HTR-8/SVneo (cell line): ENCODE results near the gene POU2AF3.
"Not testable (repeated sequence)": the region's sequence is repeated elsewhere in the genome, so short reads cannot be mapped to it uniquely, and the experiment has no call there.

ENCODE experiments used
- DNase-seq: peaks from one replicate; pipeline ENCODE4 v3.0.0; 2011; ENCODE audit warnings: low spot score, mixed read lengths; ENCODE audit not compliant: insufficient read length
- FAIRE-seq: peaks from 2 replicates; lab custom pipeline; 2011; peaks lifted over from hg19 to GRCh38; lab: Jason Lieb, UNC

POU2AF3 gene, protein sequence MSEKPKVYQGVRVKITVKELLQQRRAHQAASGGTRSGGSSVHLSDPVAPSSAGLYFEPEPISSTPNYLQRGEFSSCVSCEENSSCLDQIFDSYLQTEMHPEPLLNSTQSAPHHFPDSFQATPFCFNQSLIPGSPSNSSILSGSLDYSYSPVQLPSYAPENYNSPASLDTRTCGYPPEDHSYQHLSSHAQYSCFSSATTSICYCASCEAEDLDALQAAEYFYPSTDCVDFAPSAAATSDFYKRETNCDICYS

DNA sequence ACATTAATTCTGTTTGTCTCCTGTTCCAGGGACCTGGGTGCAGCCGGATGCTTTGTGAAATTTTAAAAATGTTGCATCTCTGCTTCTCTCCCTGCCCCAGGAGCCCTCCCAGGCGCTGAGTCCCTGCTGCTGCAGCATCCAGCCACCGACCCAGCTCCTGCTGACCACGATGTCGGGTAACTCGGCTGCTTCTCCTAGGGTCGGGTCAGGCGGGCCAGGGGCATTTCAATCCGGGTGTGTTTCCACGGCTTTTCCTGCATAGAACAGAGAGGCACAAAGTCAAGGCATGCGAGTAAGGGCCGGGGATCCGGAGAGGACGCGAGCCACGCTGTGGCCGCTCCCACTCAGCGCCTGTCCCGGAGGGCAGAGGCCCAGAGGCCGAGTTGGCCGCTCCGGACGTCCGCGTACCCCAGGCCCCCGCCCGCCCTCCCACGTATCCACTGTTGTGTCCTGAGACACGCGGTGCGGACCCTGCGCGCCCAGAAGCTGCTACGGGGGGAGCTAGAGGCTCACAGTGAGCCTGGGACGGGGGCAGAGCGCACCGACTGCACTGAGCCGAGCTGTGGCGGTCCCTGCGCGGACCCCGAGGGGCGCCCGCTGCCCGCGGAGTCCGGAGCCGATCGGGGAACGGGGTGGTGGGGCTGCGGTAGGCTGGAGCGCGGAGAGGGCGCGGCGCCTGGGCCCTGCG is at the start of gene POU2AF3:
Gene POU2AF3, plus strand, starts transcription at position 134 of the 688 bp plus-strand sequence. Its CDS starts 36 bp downstream, at position 170.
- DNase-seq, result no peak
- no peak for FAIRE-seq

DNA sequence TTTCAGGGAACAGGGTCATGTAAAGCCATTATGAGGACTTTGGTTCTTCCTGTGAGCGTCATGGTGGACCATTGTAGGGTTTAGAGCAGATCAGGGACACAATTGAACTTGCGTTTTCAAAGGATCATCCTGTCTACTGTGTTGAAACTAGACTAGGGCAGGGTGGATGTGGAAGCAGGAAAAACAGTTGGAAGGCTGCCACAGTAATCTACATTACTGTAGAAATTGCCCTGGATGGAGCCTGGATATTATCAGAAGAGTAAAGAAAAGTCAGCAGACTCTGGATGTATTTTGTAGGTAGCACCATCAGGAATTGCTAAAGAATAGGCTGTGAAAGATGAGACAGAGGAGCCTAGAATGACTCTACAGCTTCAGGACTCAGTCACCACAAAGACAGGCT is 47.4 kb upstream of the POU2AF3 start:
- no peak for FAIRE-seq
- DNase-seq, result no peak

DNA sequence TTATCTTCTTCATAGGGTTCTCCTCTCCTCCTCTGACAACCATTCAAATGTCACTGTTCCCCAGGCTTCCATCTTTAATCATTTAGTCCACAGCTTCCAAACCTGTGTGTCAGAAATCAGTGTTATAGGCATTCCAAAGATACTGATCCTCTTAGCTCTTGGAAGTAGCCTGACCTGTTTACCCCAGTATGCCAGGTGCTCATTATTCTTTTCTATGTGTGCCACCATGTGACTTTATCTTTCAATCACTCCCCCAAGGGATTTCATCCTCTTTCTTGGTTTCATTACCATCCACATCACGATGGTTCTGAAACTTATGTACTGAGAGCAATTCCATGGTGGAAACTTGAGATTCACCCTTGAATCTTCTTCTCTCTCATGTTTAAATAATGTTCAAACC is 45.2 kb upstream of the POU2AF3 start:
- FAIRE-seq (no peak), DNase-seq (no peak)

DNA sequence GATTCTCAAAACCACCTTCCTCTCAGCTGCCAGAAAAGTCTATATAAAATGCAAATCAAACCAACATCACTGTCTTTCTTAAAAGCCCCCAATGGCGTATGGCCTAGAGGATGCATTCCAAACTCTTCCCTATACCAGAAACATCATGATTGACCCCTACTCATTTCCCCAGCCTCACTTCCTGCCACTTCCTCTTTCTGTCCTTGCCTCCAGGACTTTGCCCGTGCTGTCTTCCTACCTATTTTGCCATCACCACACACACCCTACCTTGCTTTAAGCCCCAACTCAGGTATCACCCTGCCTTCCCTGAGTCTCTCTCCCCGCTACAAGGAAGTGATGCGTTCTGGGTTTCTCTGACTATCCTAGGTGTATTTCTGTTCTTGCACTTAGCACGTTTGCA is 44.7 kb upstream of the POU2AF3 start:
- DNase-seq (no peak), FAIRE-seq (no peak)

DNA sequence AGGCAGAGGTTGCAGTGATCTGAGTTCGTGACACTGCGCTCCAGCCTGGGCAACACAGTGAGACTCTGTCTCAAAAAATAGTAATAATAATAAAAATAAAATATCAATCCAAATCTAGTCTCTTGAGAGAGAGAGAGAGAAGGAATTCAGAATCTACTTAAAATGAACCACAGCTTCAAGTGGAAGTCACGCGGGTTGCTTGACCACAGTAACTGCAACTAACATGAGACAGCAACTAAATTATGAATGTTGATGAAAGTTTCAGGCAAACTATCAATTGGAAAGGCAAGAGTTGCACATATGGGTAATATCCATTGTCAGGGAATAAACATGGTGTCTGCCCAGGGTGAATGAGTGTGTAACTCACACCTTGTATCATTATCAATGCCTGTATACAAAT is 40.3 kb upstream of the POU2AF3 start:
- DNase-seq, result no peak
- no peak for FAIRE-seq

DNA sequence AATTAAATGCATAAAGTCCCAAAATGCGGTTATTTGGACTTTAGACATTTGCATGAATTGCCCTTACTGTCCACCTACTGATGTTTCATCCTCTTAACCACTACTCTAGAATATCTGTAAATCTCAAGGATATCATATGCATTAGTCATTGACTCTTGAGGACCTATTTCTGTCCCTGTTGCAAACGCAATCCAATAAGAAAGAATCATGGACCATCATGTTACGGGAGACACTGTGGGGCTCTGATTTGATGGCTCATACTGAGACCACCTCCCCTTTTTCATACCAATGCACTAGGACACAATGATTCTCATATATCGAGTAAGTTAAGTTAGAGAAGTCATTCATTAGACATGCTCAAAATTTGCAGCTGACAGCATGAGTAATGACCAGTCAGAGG is 38.5 kb upstream of the POU2AF3 start:
- FAIRE-seq (no peak), DNase-seq (no peak)

DNA sequence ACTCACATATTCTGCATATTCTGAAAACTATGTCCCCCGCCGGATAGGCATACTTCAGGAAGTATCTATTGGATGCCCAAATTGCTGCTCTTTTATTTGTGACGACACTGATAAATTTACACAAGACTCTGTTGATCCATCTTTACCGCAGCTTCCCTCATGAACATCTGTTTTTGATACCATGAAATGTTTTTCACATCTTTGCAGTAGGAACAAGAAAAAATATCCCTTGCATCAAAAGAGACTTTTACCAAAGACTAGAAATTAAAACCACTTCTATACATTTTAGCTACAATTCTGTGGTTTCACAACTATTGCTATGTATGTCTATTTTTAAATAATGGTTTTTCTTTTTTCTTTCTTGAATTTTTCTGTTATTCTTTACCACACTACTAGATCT is 37.5 kb upstream of the POU2AF3 start:
- FAIRE-seq (no peak), DNase-seq (no peak)

DNA sequence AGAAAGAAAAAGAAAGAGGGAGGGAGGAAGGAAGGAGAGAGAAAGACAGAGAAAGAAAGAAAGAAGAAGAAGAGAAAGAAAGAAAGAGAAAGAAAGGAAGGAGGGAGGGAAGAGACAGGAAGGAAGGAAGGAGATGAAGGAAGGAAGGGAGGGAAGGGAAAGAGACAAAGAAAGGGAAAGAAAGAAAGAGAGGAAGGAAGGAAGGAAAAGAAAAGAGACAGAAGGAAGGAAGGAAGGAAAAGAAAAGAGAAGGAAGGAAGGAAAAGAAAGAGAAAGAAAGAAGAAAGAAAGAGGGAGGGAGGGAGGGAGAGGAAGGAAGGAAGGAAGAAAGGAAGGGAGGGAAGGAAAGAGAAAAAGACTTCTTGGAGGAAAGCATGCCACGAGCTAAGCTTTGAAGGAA is 33.7 kb upstream of the POU2AF3 start:
- DNase-seq (no peak), FAIRE-seq (no peak)

DNA sequence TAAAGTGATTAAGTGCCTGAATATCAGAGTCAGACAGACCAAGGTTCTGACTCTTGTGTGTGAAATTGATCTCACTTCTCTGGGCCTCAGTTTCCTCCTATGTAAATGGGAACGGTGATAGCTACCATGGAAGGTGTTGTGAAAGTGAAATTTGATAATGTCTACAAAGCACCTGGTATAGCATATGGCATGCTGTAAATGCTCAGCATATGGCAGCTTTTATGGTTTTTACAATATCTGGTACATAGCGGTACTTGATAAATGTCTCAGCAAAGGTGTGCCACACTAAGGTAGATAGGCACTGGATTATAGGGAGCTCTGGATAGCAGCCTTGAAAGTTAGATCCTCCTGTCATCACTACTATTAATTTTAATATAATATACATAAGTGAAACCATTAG is 32.9 kb upstream of the POU2AF3 start:
- no peak for DNase-seq
- no peak for FAIRE-seq

DNA sequence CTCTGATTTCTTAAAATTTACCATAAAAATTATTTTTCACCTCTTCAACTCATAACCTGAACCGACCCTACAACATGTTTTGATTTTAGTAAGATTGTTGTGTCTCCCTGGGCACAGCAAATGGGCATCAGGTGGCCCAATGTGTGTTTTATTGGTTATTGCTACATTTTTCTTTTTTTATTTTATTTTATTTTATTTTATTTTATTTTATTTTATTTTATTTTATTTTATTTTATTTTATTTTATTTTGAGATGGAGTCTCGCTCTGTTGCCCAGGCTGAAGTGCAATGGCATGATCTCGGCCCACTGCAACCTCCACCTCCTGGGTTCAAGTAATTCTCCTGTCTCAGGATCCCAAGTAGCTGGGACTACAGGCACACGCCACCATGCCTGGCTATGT is 30.0 kb upstream of the POU2AF3 start:
- not testable (repeated sequence) for FAIRE-seq, DNase-seq

DNA sequence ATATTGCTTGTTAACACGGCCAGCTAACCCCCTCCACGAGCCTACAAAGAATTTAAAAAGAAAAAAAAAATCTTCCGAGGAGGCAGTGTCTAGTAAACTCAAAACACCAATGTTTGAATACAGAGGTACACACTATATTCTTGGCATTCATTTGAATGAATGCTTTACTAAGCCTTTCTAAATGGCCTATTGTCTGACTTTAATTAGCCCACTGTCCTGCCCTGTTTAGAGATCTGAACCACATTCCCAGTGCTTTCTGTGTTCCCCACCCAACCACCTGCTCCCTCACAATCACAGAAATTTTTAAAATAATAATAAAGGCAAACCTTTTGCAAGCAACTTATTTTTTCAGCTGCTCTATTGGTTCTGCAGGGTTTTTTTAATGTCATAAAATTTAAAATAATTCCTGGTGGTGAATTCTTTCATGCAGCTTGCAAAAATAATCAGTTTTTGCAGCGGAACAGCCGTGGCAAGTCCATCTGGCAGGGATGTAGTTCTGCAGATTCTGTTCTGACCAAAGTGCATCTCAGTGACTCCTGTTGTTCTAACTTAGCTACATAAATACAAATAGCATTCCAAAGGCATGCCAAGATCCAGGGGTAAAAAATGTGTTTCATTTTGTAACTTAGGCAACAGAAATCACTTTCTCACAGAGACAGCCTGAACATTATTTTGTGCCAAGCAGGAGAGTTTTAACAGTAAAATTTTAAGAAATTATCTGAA is 29.0 kb upstream of the POU2AF3 start:
- FAIRE-seq (no peak), DNase-seq (no peak)

DNA sequence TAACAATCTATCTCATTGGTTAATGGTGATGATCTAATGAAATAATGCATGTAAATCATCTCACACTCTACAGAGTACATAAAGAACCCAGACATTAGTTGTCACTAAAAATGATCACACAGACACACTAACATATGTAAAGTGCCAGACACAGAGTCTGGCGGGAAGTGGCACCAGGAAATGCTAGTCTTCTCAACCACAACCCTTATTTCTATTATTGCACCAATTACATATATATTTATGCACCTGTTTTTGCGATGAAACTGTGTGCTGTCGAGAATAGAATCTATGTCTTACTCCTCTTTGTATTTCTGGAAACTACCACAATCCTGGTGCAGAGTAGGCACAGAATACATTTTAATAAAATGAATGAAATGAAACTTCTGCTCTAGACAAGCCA is 25.9 kb upstream of the POU2AF3 start:
- FAIRE-seq (no peak), DNase-seq (no peak)

DNA sequence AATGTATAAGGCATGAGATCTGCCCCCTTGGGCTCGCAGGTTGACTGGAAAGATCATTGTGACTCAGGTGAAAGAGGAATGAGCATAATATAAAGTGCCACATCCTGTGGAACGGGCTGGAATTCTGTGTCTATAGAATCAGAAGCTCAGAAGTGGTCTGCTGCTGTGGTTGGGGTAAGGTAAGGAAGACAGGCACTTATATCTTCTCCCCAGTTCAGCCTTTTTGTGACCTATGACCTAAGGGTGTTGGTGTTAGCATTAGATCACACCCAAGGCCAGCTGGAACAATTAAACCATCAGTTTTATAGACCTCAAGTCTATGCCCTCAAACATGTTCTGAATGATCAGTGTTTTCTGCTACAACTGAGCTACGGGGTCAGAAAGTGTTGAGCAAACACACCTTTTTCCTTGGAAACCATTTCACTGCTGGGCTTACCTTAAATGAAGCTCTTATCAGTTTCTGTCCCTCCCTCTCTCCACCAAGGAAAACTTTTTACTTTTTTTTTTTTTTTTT is 15.7 kb upstream of the POU2AF3 start:
- no peak for FAIRE-seq
- no peak for DNase-seq

DNA sequence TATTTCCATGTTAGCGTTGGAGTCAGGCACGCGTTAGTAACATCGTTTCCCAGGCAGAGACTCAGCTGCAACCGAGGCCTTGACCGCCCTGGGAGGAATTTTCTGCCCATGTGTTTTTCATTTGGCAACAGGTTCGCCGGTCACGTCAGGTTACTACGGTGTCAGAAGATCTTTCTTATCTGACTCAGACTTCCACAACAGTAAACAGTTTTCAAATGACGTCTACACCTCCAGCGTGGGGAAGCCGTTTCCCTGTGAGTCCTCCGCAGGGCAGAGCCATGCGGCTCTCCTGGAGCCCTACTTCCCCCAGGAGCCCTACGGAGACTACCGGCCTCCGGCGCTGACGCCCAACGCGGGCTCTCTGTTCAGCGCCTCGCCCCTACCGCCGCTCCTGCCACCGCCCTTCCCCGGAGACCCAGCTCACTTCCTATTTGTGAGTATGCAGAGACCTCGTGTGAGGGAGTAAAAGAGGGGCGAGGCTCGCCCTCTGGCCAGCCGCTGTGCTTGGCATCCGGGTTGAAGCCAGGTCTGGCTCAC is 14.3 kb upstream of the POU2AF3 start:
- FAIRE-seq (no peak), DNase-seq (no peak)

DNA sequence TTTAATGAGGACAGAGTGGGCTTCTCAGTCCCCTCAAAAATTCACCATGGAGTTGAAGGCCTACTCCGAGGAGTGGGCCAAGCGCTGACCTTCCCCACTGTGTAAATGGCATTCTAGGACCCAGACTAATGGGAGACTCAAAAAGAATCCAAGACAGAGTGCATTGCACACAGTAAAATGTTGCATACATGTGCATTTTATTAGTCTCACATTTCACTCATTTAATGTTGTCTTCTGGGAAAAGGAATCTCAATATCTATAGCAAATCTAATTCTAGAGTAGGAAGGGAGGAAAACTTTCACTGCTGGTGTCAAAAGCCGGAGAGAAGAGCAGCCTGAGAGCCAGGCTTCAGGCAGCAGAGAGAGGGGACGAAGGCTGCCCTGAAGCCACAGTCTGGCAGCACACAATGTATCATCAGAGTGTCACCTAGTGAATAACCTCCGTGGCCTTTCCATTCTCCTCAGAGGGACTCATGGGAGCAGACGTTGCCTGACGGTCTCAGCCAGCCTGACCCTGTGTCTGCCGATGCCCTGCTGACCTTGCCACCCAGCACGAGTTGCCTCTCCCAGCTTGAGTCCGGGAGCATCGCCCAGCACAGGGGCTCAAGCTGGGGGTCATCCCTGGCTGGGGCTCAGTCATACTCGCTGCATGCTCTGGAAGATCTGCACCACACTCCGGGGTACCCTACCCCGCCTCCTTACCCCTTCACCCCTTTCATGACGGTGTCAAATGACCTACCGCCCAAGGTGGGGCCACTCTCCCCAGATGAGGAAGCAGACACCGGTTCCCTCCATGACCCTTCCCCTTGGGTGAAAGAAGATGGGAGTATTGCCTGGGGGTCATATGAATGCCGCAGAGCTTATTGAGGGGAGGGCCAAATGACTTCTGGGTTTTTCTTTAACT is 12.9 kb upstream of the POU2AF3 start:
- DNase-seq (no peak), FAIRE-seq (no peak)

DNA sequence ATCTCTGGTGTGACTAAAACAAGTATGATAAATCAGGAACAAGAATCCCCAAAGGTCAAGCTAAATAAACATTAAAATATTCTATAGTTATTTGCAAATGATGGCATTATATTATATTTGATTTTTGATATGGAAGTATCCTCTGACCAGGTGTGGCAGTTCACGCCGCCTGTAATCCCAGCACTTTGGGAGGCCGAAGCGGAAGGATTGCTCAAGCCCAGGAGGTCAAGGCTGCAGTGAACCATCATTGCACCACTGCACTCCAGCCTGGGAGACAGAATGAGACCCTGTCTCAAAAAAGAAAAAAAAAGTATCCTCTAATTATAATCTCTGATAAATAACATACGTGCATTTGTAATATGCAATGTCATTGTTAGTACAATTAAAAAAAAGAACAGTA is 6.6 kb upstream of the POU2AF3 start:
- DNase-seq, result no peak
- no peak for FAIRE-seq

DNA sequence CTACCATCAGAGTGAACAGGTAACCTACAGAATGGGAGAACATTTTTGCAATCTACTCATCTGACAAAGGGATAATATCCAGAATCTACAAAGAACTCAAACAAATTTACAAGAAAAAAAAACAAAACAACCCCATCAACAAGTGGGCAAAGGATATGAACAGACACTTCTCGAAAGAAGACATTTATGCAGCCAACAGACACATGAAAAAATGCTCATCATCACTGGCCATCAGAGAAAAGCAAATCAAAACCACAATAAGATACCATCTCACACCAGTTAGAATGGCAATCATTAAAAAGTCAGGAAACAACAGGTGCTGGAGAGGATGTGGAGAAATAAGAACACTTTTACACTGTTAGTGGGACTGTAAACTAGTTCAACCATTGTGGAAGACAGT is 5.9 kb upstream of the POU2AF3 start:
- DNase-seq, FAIRE-seq: not testable (repeated sequence)

DNA sequence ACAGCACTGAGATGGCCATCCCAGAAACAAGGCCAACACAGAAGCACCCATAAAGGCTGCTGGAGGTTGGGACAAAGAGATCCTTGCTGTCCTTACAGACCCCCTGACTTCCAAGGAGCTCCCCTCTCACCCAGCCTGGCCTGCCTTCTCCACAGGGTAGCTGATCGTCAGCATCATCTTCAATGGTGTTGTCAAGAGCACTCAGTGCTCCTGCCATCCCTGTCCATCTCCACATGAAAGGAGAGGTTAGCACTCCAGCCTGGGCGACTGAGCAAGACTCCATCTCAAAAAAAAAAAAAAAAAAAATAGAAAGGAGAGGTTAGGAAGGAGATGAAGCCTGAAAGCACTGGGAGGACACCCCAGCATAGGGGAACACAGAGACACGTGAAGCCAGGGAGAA is 2.1 kb upstream of the POU2AF3 start:
- FAIRE-seq, result no peak
- no peak for DNase-seq

DNA sequence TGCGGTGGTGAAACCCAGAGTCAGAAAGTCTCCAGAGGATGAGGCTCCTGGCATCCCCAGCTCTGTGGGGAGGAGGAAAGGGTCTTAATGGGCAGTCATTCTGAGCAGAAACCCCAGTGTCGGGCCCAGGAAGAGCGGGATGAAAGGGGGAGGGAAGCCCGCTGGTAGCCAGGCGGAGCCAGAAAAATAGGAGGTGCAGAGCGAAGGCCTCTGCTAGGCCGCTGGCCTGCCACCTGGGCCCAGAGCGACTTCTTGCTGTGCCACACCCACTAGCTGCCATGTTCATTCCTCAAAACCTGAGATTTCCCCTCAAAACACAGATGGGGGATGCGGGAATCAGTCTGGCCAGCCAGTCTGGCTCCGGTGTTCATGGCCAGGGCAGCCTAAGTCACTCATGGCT is 650 bp upstream of the POU2AF3 start:
- DNase-seq, result no peak
- no peak for FAIRE-seq
